ENCODE measurements around the gene CD244. TPM values are rescaled to one million over a fixed set of nuclear protein-coding genes. Genes with fewer than 3 reads are reported as not detected.

CD244 gene
- total RNA-seq, 1 donor = not detected

- Histone ChIP-seq H2AFZ (ENCODE audit: low read length) (no peak overlapping the region), H4K20me1 (ENCODE audit: insufficient read depth, low read length) (no peaks in the 10 kb centered on the region), H3K4me3 (ENCODE audit: insufficient read depth, low read length) (no peak overlapping the region), H3K4me2 (ENCODE audit: insufficient read depth, low read length) (no peak overlapping the region), H3K27ac (ENCODE audit: low read depth, low read length) (no peak overlapping the region), H3K36me3 (ENCODE audit: insufficient read depth, low read length) (no peaks in the 10 kb centered on the region), H3K4me1 (ENCODE audit: insufficient read depth, low read length) (no peaks in the 10 kb centered on the region), H3K9me3 (ENCODE audit: low read depth, low read length) (no peaks in the 10 kb centered on the region), H3K79me2 (ENCODE audit: insufficient read depth, low read length) (no peaks in the 10 kb centered on the region), H3K27me3 (ENCODE audit: insufficient read depth, low read length) (no peaks in the 10 kb centered on the region)
- no peak for DNase-seq (ENCODE audit: insufficient read length, low spot score, missing footprints)
- no peak for TF ChIP-seq CTCF (IDR thresholded peaks at IDR 0.05; ENCODE audit: extremely low read depth, low read depth, low read length)
These were observed 4.1 kb upstream of the CD244 start for GRCh38 chr1:160866695-160867260.

GRCh38 chr1:160866001-160866694 lies 3.5 kb upstream of the CD244 start:
- Histone ChIP-seq H3K79me2 (ENCODE audit: insufficient read depth, low read length) (no peaks in the 10 kb centered on the region), H3K4me2 (ENCODE audit: insufficient read depth, low read length) (no peak overlapping the region), H3K36me3 (ENCODE audit: insufficient read depth, low read length) (no peaks in the 10 kb centered on the region), H4K20me1 (ENCODE audit: insufficient read depth, low read length) (no peaks in the 10 kb centered on the region), H3K4me3 (ENCODE audit: insufficient read depth, low read length) (no peak overlapping the region), H2AFZ (ENCODE audit: low read length) (no peak overlapping the region), H3K9me3 (ENCODE audit: low read depth, low read length) (no peaks in the 10 kb centered on the region), H3K27ac (ENCODE audit: low read depth, low read length) (no peak overlapping the region), H3K4me1 (ENCODE audit: insufficient read depth, low read length) (no peaks in the 10 kb centered on the region), H3K27me3 (ENCODE audit: insufficient read depth, low read length) (no peaks in the 10 kb centered on the region)
- no peak for TF ChIP-seq CTCF (IDR thresholded peaks at IDR 0.05; ENCODE audit: extremely low read depth, low read depth, low read length)
- DNase-seq (ENCODE audit: insufficient read length, low spot score, missing footprints) = no peak

- no peaks in the 10 kb centered on the region for H3K27me3 ChIP-seq (ENCODE audit: insufficient read depth, low read length)
- no peak for TF ChIP-seq CTCF (IDR thresholded peaks at IDR 0.05; ENCODE audit: extremely low read depth, low read depth, low read length)
- no peak overlapping the region for H3K4me3 ChIP-seq (ENCODE audit: insufficient read depth, low read length)
- DNase-seq (ENCODE audit: insufficient read length, low spot score, missing footprints) = no peak
- H3K36me3 ChIP-seq (ENCODE audit: insufficient read depth, low read length) = no peaks in the 10 kb centered on the region
- no peaks in the 10 kb centered on the region for H3K9me3 ChIP-seq (ENCODE audit: low read depth, low read length)
- H3K79me2 ChIP-seq (ENCODE audit: insufficient read depth, low read length) = no peaks in the 10 kb centered on the region
- no peak overlapping the region for H3K27ac ChIP-seq (ENCODE audit: low read depth, low read length)
- H2AFZ ChIP-seq (ENCODE audit: low read length) = no peak overlapping the region
- H4K20me1 ChIP-seq (ENCODE audit: insufficient read depth, low read length) = no peaks in the 10 kb centered on the region
- no peak overlapping the region for H3K4me2 ChIP-seq (ENCODE audit: insufficient read depth, low read length)
- H3K4me1 ChIP-seq (ENCODE audit: insufficient read depth, low read length) = no peaks in the 10 kb centered on the region
These were observed 2.6 kb upstream of the CD244 start for GRCh38 chr1:160865337-160865736.

- no peaks in the 10 kb centered on the region for H3K4me1 ChIP-seq (ENCODE audit: insufficient read depth, low read length)
- no peak overlapping the region for H3K4me3 ChIP-seq (ENCODE audit: insufficient read depth, low read length)
- TF ChIP-seq CTCF (IDR thresholded peaks at IDR 0.05; ENCODE audit: extremely low read depth, low read depth, low read length) = no peak
- no peaks in the 10 kb centered on the region for H3K27me3 ChIP-seq (ENCODE audit: insufficient read depth, low read length)
- no peaks in the 10 kb centered on the region for H3K79me2 ChIP-seq (ENCODE audit: insufficient read depth, low read length)
- H3K4me2 ChIP-seq (ENCODE audit: insufficient read depth, low read length) = no peak overlapping the region
- H3K9me3 ChIP-seq (ENCODE audit: low read depth, low read length) = no peaks in the 10 kb centered on the region
- no peak overlapping the region for H3K27ac ChIP-seq (ENCODE audit: low read depth, low read length)
- no peak for DNase-seq (ENCODE audit: insufficient read length, low spot score, missing footprints)
- no peak overlapping the region for H2AFZ ChIP-seq (ENCODE audit: low read length)
- no peaks in the 10 kb centered on the region for H4K20me1 ChIP-seq (ENCODE audit: insufficient read depth, low read length)
- no peaks in the 10 kb centered on the region for H3K36me3 ChIP-seq (ENCODE audit: insufficient read depth, low read length)
These were observed 1.5 kb upstream of the CD244 start for GRCh38 chr1:160864173-160864572.

Measured in osteoblast (primary cell).